GM19035 (cell line): ENCODE data around the gene MLN.

ENCODE experiments used
- ATAC-seq: cut with Tn5 transposase; IDR thresholded peaks from one replicate; pipeline ENCODE4 v1.9.1; 2021; ENCODE audit not compliant: unreplicated experiment

The MLN gene

GRCh38 chr6:33756211-33756954 is 47.4 kb downstream of the MLN start:
- ATAC-seq, result no peak

DNA sequence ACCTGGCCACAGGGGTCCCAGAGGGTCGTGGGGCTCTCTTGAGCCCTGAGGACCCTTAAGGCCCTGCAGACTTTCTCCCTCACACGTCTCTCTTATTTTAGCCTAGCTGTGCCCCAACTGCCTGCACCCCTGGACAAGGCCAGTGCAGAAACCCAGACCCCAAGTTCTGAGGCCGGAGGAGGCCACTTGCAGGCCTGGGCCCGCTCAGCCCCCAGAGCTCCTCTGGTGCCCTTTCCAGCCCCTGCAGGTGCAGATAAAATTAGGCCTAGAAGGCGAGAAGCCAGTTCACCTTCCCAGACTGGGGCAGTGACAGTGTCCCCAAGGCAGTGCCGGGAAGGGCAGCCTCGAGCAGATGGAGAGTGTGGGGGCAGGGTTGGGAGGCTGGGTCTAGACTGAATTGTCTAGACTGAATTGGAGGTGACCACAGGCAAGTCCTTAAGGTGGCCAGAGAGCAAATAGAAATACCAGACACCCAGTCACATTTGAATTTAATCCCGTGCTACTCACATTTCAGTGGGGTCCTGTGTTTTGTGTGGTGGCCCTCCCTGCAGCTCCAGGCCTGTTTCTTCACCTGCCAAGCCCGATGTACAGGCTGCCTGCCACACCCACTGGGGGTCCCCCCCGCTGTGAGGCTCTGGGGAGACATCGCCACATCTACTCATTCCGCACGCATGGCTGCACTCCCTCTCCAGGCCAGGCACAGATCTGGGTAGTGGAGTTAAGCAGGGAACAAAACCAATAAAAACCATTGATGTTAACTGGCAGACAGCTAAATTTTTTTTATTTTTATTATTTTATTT is 48.5 kb downstream of the MLN start:
- no peak for ATAC-seq

- no peak for ATAC-seq
These were observed 49.6 kb downstream of the MLN start for GRCh38 chr6:33754222-33754621.

DNA sequence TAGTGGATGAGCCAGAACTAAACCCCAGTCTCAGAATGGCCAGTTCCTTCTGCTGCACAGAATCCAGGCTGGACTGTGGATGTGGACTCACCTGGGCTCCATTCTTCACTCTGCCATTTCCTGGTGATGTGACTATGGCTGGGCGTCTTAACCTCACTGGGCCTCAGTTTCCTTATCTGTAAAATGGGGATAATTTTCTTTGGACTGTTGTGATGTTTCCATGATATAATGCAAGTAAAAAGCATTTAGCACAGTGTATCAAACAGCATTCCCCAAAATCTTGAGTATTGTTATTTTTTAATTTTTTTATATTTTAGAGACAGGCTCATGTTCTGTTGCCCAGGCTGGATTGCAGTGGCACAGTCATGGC is 51.2 kb downstream of the MLN start:
- ATAC-seq, result no peak

DNA sequence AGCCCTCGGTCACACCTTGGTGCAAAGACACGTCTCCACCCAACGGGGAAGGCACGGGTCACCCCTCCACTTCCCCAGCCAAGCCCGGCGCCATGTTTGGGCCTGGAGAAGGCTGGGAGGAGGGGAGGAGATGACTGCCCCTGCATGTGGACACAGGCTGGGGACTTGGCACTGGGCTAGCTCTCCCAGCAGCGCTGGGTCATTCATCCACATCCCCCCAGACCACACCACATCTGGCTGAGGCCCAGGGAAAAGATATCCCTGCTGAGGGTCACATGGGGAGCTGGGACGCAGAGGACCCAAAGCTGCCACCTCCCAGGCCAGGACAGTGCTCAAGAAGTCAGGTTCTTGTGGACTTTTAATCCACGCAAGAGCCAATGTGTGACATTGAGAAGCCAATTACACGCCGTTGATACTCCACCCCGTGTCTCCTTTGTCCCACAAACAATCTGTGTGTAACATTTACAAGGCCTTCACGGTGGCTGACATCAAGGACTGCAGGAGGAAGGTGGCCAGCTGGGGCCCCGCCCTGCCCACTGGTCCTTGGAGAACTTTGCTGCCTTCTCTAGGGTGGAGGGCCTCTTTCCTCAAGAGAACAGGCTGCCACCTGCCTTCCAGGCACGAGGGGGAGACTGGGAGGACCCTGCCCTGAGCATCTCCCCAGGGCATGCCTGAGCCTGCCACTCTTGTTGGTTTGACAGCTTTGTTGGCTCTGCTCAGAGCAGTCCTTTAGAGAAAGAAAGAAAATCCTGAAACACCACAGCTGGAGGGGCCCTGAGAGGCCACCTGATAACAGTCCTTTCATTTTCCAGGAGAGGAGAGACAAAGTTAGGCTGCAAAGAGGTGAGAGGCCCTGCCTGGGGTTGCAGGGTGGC is 51.8 kb downstream of the MLN start:
- ATAC-seq, result no peak

- no peak for ATAC-seq
These were observed 53.4 kb downstream of the MLN start for GRCh38 chr6:33750244-33750991.

DNA sequence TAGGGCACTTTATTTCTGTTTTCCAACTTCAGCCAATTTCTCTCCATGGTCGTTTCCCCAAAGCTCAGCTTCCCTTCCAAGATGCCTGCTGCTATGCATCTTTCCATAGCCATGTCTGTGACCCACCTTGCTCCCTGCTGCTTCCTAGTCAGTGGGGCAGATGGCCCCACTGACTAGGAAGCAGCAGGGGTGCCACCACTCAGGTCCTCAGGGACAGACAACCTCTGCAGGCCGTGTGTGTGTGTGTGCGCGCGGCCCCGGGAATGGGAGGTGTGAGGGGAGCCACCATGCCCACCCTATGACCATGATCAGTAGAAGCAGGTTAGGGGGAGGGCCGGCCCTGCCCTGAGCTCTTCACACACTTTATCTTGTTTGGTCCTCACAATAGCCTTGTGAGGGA is 54.4 kb downstream of the MLN start:
- ATAC-seq, result no peak

GRCh38 chr6:33748841-33749240 is 55.0 kb downstream of the MLN start:
- no peak for ATAC-seq

- no peak for ATAC-seq
These were observed 56.0 kb downstream of the MLN start for GRCh38 chr6:33747823-33748222.

GRCh38 chr6:33746651-33747100 is 57.1 kb downstream of the MLN start, which contains the start of gene IP6K3:
IP6K3 (minus strand) TSS chr6:33746905; CDS start chr6:33735476, 11,429 bp downstream.
- ATAC-seq, result no peak

- ATAC-seq, result no peak
These were observed 57.7 kb downstream of the MLN start for GRCh38 chr6:33746036-33746600.

DNA sequence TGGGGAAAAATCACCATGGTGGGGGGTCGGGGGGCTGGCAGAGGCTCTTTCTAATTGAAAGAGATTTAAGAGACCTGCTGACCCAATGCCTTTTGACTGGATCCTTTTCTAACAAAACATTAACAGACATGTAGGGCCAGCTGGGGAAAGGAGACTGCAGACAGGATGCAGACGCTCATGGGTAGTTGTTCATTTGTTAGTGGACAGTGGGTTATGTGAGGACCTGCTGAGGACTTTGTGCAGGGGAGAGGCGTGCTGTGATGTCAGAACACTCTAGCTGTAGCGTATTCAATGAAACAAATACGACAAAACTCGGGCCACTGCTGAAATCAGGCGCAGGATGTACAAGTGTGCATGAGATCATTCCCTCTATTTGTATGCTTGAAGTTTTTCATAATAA is 58.3 kb downstream of the MLN start:
- ATAC-seq, result no peak

DNA sequence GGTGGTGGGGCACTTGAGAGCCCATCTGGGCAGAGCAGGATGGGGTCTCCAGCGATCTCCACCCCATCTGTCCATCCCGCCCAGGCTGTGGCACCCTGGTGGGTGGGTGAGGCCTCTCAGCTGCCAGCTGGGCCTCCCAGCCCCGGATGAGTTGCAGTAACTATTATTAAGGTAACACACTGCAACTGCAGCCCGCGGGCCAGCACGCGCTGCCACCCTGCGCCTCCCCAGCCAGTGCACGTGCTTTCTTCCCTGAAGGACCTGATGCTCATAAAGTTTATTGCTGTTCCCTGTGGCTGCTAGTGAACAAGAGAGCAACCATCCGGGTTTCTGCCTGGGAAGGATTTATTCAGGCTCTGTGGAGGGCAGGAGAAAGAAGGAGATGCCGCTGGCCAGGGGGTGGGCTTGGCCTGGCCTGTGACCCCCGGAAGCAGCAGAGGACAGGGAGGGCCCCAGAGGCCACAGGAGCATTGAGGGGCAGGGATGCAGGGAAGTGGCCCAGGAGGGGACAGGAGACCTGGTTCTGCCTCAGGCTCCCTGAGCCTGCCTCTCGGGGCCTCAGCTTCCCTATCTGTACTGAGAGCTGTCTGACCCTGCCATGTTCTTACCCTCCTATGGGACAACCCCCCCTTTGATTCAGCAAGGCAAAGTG is 58.8 kb downstream of the MLN start:
- no peak for ATAC-seq
